ENCODE data around the gene MYO10. TPM values are rescaled to one million over a fixed set of nuclear protein-coding genes. Genes with fewer than 3 reads are reported as not detected.

MYO10 gene
- total and polyA plus RNA-seq, 4 experiments from 2014 or later, result 0.05 to 0.17 TPM; not detected in 2

DNA sequence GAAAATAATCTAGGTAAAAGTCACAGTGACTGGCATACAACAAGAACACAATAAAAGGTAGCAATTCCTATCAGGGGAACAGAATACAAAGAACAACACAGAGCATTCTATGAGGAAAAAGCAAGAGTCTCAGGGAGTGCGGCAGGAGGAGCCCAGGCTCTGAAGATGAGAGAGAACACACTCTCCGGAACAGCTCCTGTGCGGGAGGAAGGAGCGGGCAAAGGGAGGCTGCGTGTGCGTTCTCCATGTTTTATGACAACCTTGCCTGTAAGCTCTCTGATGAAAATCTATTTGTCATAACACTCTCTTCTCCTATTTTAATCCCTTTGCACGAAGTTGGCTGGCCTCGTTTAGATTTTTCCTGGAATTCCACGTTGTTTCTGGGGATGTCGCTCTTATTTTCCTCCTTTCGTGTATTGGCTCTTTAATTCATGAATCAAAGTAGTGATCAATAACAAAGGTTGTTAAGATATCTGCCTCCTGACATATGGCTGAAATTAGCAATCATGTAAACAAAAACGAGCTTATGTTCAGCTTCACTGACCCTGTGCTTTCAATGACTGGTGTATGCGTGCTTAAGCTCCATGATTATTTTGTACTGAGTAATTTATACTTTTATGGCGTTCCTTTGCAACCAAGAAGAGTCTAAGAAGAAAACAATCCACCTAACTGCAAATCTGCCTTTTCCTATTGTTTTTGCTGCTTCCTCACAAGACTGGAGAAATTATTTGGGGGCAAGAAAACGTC lies 109.5 kb downstream of the MYO10 start:
- CTCF ChIA-PET (ENCODE audit: partially characterized antibody), result no interaction called here
- POLR2A ChIA-PET (ENCODE audit: partially characterized antibody), result no interaction called here
- no peaks in the 10 kb centered on the region for H3K27me3 ChIP-seq (ENCODE audit: insufficient read depth, low read length)
- intact Hi-C loops (cut with micrococcal nuclease), result no loop called here
- no peak overlapping the region for H3K27ac ChIP-seq (ENCODE audit: low read depth, low read length)
- no peaks in the 10 kb centered on the region for H3K36me3 Mint-ChIP-seq
- no peaks in the 10 kb centered on the region for H3K4me1 Mint-ChIP-seq
- DNase-seq, result no peak
- H3K9me3 ChIP-seq (ENCODE audit: control insufficient read depth in 1 of 2, low read length in 2 of 2), result no peaks in the 10 kb centered on the region
- H3K4me3 Mint-ChIP-seq, result no peak overlapping the region
- H3K4me3 ChIP-seq (ENCODE audit: low read length in 2 of 2), result no peak overlapping the region
- H3K4me1 ChIP-seq (ENCODE audit: insufficient read depth, low read length), result no peaks in the 10 kb centered on the region
- peaks cover 0 to 7% of the 10 kb centered on the region in 2 donors for H3K27me3 Mint-ChIP-seq
- peaks cover 0 to 8% (median under 1%) of the 10 kb centered on the region in 8 donors for H3K9me3 Mint-ChIP-seq
- H3K36me3 ChIP-seq (ENCODE audit: insufficient read depth, low read length), result no peaks in the 10 kb centered on the region
- H3K27ac Mint-ChIP-seq, result no peak overlapping the region

- H3K9me3 ChIP-seq (ENCODE audit: control insufficient read depth in 1 of 2, low read length in 2 of 2), result no peaks in the 10 kb centered on the region
- no peaks in the 10 kb centered on the region for H3K4me1 Mint-ChIP-seq
- peaks cover 0 to 4% (median 0%) of the 10 kb centered on the region in 8 donors for H3K9me3 Mint-ChIP-seq
- no peak overlapping the region for H3K27ac ChIP-seq (ENCODE audit: low read depth, low read length)
- H3K4me3 Mint-ChIP-seq, result no peak overlapping the region
- H3K27me3 Mint-ChIP-seq, result no peaks in the 10 kb centered on the region
- DNase-seq, result no peak
- no peak overlapping the region for H3K27ac Mint-ChIP-seq
- ChIA-PET POLR2A (ENCODE audit: partially characterized antibody) (no interaction called here), CTCF (ENCODE audit: partially characterized antibody) (no interaction called here)
- H3K4me3 ChIP-seq (ENCODE audit: low read length in 2 of 2), result no peak overlapping the region
- no peaks in the 10 kb centered on the region for H3K36me3 ChIP-seq (ENCODE audit: insufficient read depth, low read length)
- H3K27me3 ChIP-seq (ENCODE audit: insufficient read depth, low read length), result no peaks in the 10 kb centered on the region
- intact Hi-C loops (cut with micrococcal nuclease), result no loop called here
- H3K36me3 Mint-ChIP-seq, result no peaks in the 10 kb centered on the region
- H3K4me1 ChIP-seq (ENCODE audit: insufficient read depth, low read length), result no peaks in the 10 kb centered on the region
These were observed 116.4 kb downstream of the MYO10 start for GRCh38 chr5:16819522-16820167.

- no peak overlapping the region for H3K4me3 Mint-ChIP-seq
- Histone ChIP-seq H3K9me3 (ENCODE audit: control insufficient read depth in 1 of 2, low read length in 2 of 2) (no peaks in the 10 kb centered on the region), H3K27me3 (ENCODE audit: insufficient read depth, low read length) (no peaks in the 10 kb centered on the region), H3K36me3 (ENCODE audit: insufficient read depth, low read length) (no peaks in the 10 kb centered on the region), H3K4me3 (ENCODE audit: low read length in 2 of 2) (no peak overlapping the region), H3K27ac (ENCODE audit: low read depth, low read length) (no peak overlapping the region), H3K4me1 (ENCODE audit: insufficient read depth, low read length) (no peaks in the 10 kb centered on the region)
- no peaks in the 10 kb centered on the region for H3K36me3 Mint-ChIP-seq
- intact Hi-C loops (cut with micrococcal nuclease), result no loop called here
- H3K27me3 Mint-ChIP-seq, result no peaks in the 10 kb centered on the region
- H3K9me3 Mint-ChIP-seq, result peaks cover 0 to 1% (median 0%) of the 10 kb centered on the region in 8 donors
- POLR2A ChIA-PET (ENCODE audit: partially characterized antibody), result no interaction called here
- DNase-seq, result no peak
- no peak overlapping the region for H3K27ac Mint-ChIP-seq
- H3K4me1 Mint-ChIP-seq, result no peaks in the 10 kb centered on the region
- CTCF ChIA-PET (ENCODE audit: partially characterized antibody), result interaction anchor here (1.4 kb wide), 1 partner anchor 24 kb away, joined by 4 read pairs; no protein-coding TSS in a partner anchor
These were observed 120.7 kb downstream of the MYO10 start for GRCh38 chr5:16815432-16815831.

GRCh38 chr5:16812911-16813310 lies 123.2 kb downstream of the MYO10 start:
- no peaks in the 10 kb centered on the region for H3K9me3 ChIP-seq (ENCODE audit: control insufficient read depth in 1 of 2, low read length in 2 of 2)
- no peaks in the 10 kb centered on the region for H3K27me3 ChIP-seq (ENCODE audit: insufficient read depth, low read length)
- no peak overlapping the region for H3K27ac Mint-ChIP-seq
- ChIA-PET POLR2A (ENCODE audit: partially characterized antibody) (no interaction called here), CTCF (ENCODE audit: partially characterized antibody) (interaction anchor here (0.7 to 1.0 kb wide), 2 partner anchors 22 to 173 kb away, joined by 3 to 4 read pairs; no protein-coding TSS in a partner anchor)
- no peaks in the 10 kb centered on the region for H3K36me3 ChIP-seq (ENCODE audit: insufficient read depth, low read length)
- H3K27ac ChIP-seq (ENCODE audit: low read depth, low read length), result no peak overlapping the region
- H3K27me3 Mint-ChIP-seq, result no peaks in the 10 kb centered on the region
- H3K4me1 ChIP-seq (ENCODE audit: insufficient read depth, low read length), result no peaks in the 10 kb centered on the region
- no peaks in the 10 kb centered on the region for H3K9me3 Mint-ChIP-seq
- H3K36me3 Mint-ChIP-seq, result no peaks in the 10 kb centered on the region
- no peak for DNase-seq
- H3K4me3 Mint-ChIP-seq, result no peak overlapping the region
- intact Hi-C loops (cut with micrococcal nuclease), result no loop called here
- no peak overlapping the region for H3K4me3 ChIP-seq (ENCODE audit: low read length in 2 of 2)
- no peaks in the 10 kb centered on the region for H3K4me1 Mint-ChIP-seq

DNA sequence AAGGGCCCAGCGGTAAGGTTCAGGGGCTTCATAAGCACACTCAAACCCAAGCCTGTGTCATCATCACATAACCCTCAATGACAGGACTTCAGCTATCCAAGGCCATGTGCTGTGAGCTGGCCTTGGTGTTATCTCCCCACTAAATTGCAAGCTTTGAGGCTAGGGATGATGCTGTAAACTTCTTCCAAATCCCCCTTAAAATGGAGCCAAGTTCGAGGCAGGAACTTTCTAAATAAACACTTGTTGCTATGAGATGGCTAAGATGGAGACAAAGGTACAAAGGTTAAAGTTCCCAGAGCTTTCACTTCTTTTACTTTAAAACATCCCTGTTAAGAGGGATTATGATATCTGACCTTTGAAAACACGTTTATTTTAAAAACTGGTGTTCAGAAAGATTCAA lies 123.6 kb downstream of the MYO10 start:
- Mint-ChIP-seq H3K36me3 (no peaks in the 10 kb centered on the region), H3K9me3 (no peaks in the 10 kb centered on the region), H3K4me3 (no peak overlapping the region), H3K27me3 (peaks cover 0 to 2% of the 10 kb centered on the region in 2 donors), H3K27ac (no peak overlapping the region), H3K4me1 (no peaks in the 10 kb centered on the region)
- no peak overlapping the region for H3K4me3 ChIP-seq (ENCODE audit: low read length in 2 of 2)
- no peaks in the 10 kb centered on the region for H3K9me3 ChIP-seq (ENCODE audit: control insufficient read depth in 1 of 2, low read length in 2 of 2)
- H3K4me1 ChIP-seq (ENCODE audit: insufficient read depth, low read length), result no peaks in the 10 kb centered on the region
- CTCF ChIA-PET (ENCODE audit: partially characterized antibody), result interaction anchor here (1.0 kb wide), 1 partner anchor 21 kb away, joined by 4 read pairs; no protein-coding TSS in a partner anchor
- intact Hi-C loops (cut with micrococcal nuclease), result no loop called here
- no peaks in the 10 kb centered on the region for H3K36me3 ChIP-seq (ENCODE audit: insufficient read depth, low read length)
- no peak for DNase-seq
- H3K27me3 ChIP-seq (ENCODE audit: insufficient read depth, low read length), result no peaks in the 10 kb centered on the region
- no peak overlapping the region for H3K27ac ChIP-seq (ENCODE audit: low read depth, low read length)
- POLR2A ChIA-PET (ENCODE audit: partially characterized antibody), result no interaction called here

DNA sequence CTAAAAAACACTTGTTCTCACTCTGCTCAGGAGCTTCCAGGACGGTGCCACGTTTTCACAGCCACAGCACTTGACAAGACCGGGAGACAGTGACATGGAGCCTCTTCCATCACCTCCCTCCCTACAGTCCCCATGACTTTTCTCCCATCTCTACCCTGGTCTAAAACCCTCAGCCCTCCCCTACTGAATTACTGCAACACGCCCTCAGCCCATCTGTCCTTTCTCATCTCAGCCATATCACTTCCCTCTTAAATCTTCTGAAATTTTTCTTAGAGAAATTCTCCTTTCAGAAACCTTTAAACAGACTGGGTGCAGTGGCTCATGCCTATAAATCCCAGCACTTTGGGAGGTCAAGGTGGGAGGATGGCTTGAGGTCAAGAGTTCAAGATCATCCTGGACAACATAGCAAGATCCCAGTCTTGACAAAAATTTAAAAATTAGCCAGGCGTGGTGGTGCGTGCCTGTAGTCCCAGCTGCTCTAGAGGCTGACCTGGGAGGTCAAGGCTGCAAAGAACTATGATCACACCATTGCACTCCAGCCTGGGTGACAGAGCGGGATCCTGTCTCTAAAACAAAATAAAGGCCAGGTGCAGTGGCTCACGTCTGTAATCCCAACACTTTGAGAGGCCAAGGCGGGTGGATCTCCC lies 125.8 kb downstream of the MYO10 start:
- H3K27ac Mint-ChIP-seq, result no peak overlapping the region
- no peak for DNase-seq
- Histone ChIP-seq H3K36me3 (ENCODE audit: insufficient read depth, low read length) (no peaks in the 10 kb centered on the region), H3K9me3 (ENCODE audit: control insufficient read depth in 1 of 2, low read length in 2 of 2) (no peaks in the 10 kb centered on the region), H3K4me3 (ENCODE audit: low read length in 2 of 2) (no peak overlapping the region), H3K27me3 (ENCODE audit: insufficient read depth, low read length) (no peaks in the 10 kb centered on the region), H3K27ac (ENCODE audit: low read depth, low read length) (no peak overlapping the region), H3K4me1 (ENCODE audit: insufficient read depth, low read length) (no peaks in the 10 kb centered on the region)
- ChIA-PET CTCF (ENCODE audit: partially characterized antibody) (no interaction called here), POLR2A (ENCODE audit: partially characterized antibody) (no interaction called here)
- intact Hi-C loops (cut with micrococcal nuclease), result no loop called here
- H3K27me3 Mint-ChIP-seq, result peaks cover 0 to 2% of the 10 kb centered on the region in 2 donors
- H3K36me3 Mint-ChIP-seq, result no peaks in the 10 kb centered on the region
- H3K9me3 Mint-ChIP-seq, result no peaks in the 10 kb centered on the region
- H3K4me3 Mint-ChIP-seq, result no peak overlapping the region
- peaks cover 0 to 5% (median 3%) of the 10 kb centered on the region in 4 donors for H3K4me1 Mint-ChIP-seq

DNA sequence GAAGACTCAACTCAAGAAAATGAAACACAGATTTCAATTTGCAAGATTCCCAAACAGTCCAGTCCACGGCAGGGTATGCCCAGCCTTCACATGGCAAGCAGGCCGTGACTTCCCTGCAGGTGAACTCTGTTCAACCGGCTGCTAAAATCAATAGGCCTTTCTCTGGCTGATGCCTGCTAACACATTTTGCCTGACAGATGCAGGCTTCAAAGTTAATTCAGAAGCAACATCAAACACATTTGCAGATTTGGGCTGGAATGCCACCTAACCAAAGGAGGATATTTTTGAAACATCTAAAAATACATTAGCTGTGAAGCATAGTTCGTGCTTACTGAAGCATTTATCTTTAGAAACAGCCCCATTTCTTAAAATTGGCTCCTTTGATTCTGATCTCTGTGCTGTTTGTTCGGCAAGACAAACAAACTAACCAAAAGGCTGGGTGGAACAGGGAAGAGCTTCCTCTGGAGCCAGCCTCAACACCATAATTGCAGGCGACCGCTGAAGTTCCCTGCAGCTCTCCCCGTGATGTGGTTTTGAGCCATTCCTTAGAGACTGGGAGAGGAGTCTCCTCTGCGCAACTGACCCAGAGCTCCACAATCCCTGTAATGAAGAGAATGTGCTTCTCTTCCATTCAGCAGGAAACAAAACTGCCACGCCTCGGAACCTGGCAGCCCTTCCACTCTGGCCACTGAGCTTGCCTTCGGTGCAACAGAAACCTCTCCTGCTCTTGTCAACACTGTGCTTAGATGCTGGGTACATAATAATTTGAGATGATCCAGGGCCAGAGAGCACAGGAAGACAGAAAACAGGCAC lies 126.5 kb downstream of the MYO10 start:
- Histone ChIP-seq H3K27me3 (ENCODE audit: insufficient read depth, low read length) (no peaks in the 10 kb centered on the region), H3K9me3 (ENCODE audit: control insufficient read depth in 1 of 2, low read length in 2 of 2) (no peaks in the 10 kb centered on the region), H3K36me3 (ENCODE audit: insufficient read depth, low read length) (no peaks in the 10 kb centered on the region), H3K27ac (ENCODE audit: low read depth, low read length) (no peak overlapping the region), H3K4me3 (ENCODE audit: low read length in 2 of 2) (no peak overlapping the region), H3K4me1 (ENCODE audit: insufficient read depth, low read length) (no peaks in the 10 kb centered on the region)
- CTCF ChIA-PET (ENCODE audit: partially characterized antibody), result no interaction called here
- intact Hi-C loops (cut with micrococcal nuclease), result no loop called here
- no peaks in the 10 kb centered on the region for H3K9me3 Mint-ChIP-seq
- peaks cover 0 to 2% of the 10 kb centered on the region in 2 donors for H3K27me3 Mint-ChIP-seq
- DNase-seq, result no peak
- H3K4me3 Mint-ChIP-seq, result no peak overlapping the region
- POLR2A ChIA-PET (ENCODE audit: partially characterized antibody), result no interaction called here
- peaks cover 0 to 5% (median 3%) of the 10 kb centered on the region in 4 donors for H3K4me1 Mint-ChIP-seq
- no peaks in the 10 kb centered on the region for H3K36me3 Mint-ChIP-seq
- H3K27ac Mint-ChIP-seq, result no peak overlapping the region

Measured in CD4-positive, alpha-beta memory T cell (primary cell).